GM21737 (cell line): ENCODE data around the gene PRDM2.

Experiments used
- ATAC-seq: cut with Tn5 transposase; IDR thresholded peaks from one replicate; pipeline ENCODE4 v1.9.1; 2021; ENCODE audit warnings: mild to moderate bottlenecking, moderate library complexity; ENCODE audit not compliant: unreplicated experiment

The PRDM2 gene

DNA sequence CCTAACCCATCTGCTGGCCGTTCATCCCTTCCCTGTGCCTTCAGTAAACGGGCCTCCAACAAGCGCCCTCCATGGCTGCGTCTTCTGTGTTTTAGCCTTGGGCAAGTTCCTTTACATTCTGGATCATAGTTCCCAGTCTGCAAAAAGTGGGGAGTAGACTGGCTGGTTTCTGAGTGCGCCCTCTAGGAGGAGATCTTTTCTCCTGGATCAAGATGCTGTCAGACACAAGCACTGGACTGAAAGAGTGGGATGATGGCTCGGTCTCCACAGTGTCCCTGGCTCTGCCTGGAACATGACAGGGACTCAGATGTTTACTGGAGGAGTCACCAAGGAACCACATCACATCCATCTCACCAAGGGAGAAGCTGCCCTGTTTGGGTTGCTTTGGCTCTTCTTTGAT is 88.8 kb downstream of the PRDM2 start:
- no peak for ATAC-seq

DNA sequence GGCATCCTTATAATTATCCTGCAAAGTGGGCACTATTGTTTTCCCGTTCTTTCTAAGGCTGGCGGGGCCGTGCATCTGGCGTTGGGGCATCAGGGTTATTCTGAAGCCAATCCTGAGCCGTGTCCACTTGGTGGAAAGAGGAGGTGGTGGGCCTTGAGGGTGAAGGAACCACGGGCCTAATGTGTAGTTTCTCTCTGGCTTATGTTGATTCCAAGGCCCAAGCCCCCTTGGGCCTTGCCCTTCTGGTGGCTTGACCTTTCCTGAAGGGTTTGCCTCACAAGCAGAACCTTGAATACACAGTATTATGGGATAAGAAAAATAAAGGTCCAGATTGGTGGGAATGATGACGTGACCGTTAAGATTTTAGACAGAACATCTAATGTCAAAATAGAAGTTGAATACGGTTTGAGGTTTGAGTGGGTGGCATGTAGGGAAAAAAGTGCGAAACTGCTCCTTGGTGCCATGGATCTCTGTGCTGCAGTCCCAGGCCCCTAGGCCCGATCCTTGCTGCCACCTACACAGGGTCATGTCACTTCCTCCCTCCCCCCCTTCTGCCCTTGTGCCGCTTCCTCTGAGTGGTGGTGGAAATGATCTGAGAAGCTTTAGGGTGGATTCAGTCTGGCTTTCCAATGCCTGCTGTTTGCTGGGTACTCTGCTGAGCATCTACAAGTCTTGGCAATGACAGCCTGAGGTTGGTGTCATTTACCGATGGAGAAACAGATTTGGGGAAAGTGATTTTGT is 90.5 kb downstream of the PRDM2 start:
- ATAC-seq: no peak

DNA sequence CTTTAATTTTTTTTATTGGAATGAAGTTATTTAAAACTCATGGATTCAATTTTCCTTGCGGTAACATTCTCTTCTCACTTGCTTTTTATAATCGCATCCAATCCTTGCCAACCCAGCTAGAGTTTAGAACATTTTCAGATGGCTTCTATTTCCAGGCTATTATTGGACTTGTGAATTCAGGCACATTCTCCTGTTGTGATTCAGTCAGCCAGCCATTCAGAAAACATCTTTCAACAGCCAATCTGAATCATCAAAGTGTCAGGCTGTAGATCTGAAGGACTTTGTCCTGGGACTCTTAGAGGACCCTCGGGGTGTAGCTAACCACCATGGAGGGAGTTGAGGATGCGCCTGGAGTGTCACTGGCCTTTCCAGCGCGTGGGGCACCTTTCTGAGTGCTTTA is 92.4 kb downstream of the PRDM2 start:
- no peak for ATAC-seq

DNA sequence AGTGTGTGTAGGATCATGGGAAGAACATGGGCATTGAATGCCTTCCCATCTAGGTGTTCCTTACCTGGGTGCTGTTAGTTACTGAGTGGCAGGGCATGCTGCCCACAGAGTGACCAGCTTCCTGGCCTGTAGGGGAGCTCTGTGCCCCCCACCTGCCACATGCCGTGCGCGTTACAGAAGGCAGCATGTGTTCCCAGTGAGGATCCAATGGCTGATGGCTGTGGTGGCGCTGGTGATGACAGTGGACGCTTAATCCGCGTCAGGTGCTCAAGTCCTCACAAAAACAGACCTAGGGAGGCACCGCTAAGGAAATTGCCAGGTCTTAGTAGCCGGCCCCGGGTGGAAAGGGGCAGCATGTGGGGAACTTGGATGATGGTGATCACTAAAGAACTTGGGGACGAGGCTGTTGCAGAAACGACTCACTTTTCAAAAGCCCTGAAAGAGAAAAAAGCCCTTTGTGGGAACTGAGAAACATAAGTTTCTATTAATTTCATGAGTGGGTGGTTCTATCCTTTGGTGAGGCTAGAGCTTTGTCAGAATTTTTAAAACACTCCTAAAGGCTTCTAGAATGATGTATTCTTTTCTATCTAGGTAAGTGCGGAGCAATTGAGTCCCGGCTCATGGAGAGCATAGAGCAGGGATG is 93.2 kb downstream of the PRDM2 start:
- no peak for ATAC-seq

DNA sequence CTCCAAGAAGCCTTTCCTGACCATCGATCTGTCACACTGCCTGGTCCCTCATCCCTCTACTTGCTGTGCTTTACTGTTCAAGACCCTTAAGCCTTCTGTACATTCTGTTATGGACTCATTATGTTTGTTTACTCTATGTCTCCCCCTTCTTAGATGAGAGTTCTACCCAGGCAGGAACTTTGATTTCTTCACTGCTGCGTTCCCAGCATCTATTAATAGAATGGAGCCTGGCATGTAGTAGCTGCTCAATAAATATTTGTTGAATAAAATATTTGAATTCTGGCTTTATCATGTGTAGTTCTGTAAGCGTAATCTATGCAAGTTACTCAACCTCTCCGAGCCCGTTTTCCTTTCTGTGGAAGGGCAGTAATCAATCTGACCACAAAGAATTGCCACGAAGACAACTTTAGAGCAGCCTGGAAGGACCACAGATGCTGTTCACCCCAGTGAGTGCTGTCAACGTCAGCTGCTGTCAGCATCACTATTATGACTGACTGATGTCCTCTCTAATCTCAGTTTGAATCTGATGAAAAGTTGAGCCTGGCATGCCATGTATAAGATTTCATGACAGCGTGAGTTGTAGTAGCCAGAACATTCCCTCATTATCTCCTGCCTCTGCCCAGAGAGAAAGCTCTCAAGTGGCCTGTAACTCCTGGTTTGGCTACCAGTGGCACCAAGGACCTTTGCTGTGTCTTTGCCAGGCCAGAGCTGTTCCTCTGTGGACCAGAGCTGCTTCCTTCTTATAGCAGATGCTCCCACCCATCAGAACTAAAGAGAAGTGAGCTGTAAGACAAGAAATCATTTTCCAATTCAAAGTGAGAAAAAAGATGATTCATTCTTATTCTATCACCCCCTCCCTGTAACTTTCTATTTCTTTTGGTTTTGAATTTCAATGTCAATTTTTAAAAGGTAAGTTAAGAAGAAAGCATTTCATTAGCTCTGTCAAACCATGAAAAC is 94.5 kb downstream of the PRDM2 start:
- no peak for ATAC-seq

DNA sequence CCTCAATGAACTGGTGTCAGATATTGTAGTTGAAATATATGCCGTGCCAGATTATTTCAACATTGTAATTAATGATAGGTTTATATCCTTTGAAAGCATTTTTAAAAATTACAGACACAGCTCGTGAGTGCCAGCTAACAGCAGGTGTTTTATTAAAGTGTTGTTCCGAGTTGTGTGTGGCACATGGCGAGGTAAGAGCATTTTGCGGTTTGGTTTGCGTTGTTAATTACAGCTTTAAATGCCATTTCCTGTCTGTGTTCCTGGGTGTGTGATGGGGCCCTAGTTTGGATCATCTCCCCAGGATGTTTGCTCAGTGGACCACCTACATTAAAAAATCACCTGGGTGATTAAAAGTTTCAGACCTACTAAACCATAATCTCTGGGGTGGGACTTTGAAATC is 97.4 kb downstream of the PRDM2 start:
- no peak for ATAC-seq

DNA sequence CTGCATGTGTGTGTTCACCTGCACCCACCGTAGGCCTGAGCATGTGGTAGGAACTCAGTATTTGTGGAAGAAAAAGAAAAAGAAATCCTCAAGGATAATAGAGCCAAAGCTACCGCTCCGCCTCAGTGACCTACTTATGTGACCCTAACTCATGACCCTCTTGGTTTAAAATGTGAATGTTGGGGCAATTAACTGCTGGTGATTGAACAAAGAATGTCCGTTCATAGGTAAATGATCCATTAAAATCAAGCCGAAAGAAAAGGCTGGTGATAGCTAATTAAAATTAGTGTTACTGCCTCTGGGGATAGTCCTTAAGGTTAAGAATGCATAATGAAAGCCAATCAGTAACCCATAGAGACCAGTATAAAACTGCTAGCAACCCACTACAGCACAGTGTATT is 98.1 kb downstream of the PRDM2 start:
- ATAC-seq: no peak

DNA sequence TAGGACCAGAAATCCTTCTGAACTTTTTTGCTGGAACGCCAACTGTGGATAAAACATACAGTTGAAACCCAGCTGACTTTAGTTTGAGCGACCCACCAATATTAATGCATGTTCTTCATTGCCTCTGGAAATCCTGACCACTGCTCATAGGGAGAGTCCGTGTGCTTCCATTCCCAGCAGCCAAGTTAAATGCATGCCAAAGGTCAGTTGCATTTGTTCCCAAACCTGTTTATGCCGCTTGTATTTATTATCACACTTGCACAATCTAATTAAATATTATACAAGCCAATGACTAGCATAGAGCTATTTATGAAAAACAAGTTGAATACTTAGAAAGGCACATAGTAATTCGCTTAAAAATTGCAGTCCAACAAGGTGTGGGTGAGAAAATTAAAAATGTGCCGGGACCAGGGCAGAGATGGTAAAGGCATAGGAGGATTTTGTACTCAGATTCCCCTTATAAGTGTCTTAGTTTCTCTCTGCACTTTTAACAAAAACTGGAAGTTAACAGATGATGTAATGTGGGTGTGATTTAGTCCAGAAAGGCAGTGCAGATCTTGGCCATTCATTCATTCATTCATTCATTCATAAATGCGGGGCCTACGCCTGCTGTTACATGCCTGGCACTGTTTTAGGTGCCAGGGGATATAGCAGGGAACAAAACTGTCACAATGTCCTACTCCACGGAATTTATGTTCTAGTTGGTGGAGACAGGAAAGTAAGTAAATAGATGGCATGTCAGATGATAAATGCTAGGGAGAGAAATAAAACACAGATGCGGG is 99.7 kb downstream of the PRDM2 start:
- ATAC-seq: no peak

DNA sequence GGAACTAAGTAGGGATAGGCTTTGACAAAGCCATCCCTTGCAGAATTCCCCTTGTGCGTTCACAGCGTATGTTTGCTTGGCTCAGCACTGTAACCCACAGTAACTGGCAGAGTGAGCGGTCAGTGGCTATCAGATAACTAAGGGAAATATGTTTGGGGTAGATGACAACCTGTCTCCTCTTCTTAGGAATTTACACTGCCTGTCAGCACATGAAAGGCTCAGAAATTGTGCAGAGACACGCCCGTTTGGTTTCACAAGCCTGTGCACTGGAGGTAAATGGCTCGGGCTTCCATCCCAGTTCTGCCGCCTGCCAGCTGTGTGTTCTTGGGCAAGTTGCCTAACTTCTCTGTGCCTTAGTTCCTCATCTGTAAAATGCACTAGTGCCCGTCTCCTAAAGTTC is 101.2 kb downstream of the PRDM2 start:
- ATAC-seq: no peak

DNA sequence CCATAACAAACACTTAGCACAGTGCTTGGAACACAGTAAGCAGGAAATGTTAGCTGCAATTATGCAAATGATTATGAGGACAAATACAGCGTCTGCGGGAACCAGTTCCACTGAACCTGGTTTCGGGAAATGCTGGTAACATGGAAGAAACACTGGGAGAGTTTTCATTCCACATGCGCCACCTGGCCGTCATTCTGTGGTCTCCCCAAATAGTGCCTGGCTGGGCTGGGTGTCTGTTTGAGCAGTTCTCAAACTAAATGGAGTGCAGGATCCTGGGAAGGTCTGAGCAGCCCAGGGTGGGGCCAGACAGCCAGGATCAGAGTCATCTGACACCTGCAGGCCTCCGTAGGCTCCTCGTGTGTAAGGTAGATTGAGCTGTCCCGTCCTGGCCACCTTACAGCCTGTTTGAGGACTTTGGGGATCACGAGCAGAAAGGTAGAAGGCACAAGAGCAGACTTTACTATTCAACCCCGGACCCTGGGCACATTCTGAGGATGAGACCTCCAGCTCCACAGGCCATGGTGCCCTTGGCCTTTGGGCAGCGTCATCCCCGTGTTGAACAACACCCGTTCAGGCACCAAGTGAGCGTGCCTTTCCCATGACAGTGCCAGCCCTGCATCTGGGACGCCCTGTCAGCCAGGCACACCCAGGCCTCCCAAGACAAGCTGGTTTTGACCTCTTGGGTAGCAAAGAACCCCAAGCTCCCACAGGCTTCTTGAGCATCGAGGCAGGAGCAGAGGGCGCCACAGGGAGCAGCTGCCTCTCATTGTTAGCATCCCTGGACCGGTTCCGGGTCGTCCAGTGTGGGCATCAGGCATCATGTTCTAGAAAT is 101.9 kb downstream of the PRDM2 start:
- ATAC-seq: no peak

DNA sequence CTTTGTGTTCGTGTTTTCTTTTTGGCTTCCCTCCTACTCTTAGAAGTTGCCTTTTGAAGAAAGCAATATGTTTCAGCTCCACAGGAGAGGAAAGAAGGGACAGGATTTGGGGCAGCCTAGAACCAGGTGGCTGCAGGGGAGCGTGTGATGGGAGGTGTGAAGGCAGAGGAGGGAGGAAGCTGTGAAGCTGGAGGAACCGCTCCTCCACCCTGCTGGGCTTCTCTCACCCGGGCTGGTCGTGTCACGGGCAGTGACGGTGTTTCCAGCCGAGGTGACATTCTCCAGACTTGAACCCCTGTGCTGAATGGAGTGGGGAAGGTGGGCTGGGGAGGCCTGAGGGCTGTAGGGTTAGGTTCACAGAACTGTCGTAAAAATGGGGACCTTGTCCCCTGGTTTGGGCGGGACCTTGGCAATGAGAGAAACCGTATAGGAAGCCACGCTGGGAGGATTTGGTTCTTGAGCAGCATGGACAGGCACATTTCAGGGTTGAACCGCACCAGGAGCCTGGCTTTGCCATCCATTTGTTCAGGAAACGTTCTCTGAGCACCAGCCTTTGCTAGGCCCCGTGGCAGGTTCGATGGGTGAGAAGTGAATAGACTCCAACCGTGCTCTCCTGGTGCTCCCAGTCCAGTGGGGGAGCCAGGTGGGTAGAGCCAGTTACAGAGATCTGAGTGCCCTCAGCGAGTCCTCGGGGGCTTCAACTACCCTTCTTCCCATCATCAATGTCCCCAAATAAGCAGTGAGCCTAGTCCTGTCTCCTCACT is 103.0 kb downstream of the PRDM2 start:
- ATAC-seq: no peak

DNA sequence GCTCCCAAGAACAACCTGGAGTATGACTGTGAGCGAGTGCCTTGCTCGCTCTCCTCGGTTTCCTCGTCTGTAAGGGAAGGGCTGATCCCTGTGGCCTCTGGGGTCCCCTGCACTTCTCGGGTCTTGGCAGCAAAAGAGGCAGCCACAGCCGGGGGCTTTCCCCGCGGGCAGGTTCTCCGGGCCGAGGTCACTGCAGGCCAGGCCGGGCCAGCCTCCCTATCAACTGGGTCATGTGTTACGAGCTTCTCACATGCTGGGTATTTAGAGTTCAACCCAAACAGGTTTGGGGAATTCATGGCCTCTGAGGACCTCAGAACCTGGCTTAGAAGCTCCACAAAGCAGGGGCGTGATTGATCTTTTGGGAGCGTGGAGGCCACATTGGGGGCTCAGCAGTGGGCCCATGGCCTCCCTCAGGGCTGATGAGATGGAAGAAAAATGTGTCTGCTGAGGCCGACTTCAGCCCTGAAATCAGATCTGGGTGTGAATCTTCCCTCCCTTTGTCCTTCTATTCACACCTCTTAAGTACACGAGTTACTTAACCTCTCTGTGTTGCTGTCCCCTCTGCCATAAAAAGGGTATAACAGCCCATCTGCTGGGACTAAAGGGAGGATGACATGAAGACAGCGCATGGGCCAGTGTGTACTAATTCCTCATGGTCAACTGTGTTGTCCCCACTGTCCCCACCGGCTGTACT is 103.7 kb downstream of the PRDM2 start:
- no peak for ATAC-seq

DNA sequence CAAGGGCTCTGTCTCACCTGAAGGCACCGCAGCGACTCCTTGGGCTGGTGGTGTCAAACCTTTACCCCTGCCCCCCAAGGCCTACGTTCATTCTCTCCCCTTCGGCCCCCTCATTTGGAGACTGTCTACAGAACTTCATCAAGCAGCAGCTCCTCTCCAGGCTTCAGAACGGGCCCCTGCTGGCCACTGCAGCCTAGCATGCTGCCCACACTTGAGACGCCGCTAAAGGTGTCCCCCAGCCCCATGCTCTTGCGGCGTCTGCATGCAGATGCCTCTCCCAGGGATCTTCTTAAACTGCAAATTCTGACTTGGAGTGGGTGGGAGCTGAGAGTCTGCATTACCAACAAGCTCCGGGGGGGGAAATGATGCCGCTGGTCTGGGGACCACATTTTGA is 104.2 kb downstream of the PRDM2 start:
- no peak for ATAC-seq

DNA sequence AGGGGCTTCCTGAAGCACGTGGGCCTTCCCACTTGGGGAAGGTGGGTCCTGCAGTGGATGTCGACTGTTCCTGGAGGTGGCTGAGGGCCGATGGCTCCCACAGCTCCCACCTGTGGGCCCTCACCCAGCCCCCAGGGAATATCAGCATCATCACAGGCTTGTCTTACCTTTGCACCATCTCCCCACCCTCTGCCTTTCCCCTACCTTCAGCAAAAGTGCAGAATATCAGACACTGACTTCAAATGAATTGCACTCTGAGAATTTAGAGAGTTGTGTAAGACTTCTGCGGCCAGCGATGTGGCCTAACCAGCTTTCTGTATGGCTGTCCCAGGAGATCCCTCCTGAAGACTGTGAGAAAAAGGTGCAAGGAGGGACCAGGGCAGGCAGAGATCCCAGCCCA is 105.4 kb downstream of the PRDM2 start:
- ATAC-seq: no peak

DNA sequence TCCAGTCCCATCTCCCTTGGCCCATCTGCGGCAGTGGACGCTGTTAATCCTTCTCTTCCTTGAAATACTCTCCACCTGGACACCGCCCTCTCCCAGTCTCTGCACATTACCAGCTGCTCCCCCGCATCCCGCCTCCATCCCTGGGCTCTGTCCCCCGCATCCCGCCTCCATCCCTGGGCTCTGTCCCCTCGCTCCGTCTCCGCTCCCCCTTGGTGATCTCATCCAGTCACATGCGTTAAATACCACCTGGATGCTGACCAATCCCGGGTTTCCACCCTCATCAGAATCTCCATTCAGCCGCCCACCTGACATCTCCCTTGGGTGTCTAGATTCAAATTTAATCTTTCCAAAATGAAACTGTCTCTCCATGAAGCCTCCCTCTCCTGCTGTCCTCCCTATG is 106.1 kb downstream of the PRDM2 start:
- no peak for ATAC-seq

DNA sequence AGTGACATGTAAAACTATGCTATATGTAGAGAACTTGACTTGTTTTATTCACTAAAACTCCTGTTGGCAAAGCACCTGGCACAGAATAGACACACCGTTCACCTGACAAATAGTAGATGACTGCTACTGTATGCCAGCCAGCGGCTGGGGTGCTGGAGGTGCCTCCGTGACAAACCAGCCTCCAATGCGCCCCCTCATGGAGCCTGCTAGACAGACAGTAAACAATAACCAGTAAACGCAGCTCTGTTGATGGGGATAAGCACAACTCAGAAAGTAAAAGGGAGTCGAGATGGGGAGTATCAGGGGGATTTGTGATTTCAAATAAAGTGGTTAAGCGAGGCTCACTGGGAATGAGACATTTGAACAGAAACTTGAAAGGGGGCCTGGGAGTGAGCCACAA is 107.2 kb downstream of the PRDM2 start:
- ATAC-seq: no peak

DNA sequence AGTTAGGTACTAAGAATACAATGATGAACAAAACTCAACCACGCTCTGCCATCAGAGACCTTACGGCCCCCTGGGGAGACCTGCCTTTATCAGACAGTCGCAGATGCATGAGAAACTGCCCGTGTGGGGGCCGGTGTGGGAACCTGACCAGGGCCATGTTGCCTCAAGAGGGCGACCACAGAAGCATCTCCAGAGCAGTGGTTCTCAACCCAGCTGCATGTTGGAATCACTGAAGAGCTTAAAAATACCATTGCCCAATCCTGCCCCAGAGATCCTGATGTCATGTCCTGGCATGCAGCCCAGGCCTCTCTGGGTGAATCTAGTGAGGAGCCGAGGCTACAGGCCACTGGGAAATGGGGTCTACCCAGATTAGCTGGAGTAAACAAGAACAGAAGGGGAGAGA is 108.7 kb downstream of the PRDM2 start:
- ATAC-seq: no peak

DNA sequence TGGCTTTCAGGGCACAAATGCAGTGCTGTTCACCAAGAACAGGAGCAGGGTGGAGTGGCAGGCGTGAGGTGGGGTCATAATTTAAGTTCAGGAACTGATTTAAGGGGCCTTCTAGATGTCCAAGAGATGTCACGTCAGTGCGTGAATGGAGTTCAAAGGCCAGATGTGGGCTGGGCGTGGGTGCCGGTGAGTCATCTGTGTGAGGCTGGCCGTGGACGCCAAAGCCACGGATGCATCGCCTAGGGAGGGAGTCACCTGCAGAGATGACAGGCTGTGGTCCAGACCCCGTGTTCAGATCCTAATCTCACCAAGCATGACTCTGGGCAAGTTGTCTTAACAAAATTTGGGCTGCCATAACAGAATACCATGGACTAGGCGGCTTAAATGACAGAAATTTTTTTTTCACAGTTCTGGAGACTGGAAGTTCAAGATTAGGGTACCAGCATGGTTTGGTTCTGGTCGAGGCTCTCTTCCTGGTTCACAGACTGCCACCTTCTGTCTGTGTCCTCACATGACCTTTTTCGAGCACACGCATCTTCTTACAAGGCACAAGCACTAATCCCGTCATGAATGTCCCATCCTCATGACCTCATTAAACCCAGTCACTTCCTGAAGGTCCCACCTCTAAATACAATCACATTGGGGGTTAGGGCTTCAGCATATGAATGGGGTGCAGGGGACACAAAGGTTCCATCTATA is 109.6 kb downstream of the PRDM2 start:
- no peak for ATAC-seq
